GM10847 (cell line): Measurements from ENCODE around the gene PTPRU.

ENCODE experiments used
- POLR2A ChIP-seq: IDR thresholded peaks from 2 replicates; pipeline ENCODE4 v1.6.1; 2011; ENCODE audit not compliant: insufficient read length; ENCODE audit errors: extremely low read depth

Gene PTPRU

GRCh38 chr1:29249170-29249691 lies 12.9 kb downstream of the PTPRU start:
- TF ChIP-seq POLR2A, result no peak

GRCh38 chr1:29249951-29250581 lies 13.7 kb downstream of the PTPRU start:
- TF ChIP-seq POLR2A, result no peak

GRCh38 chr1:29251164-29252124 lies 15.1 kb downstream of the PTPRU start:
- no peak for TF ChIP-seq POLR2A

GRCh38 chr1:29253180-29253579 lies 16.9 kb downstream of the PTPRU start:
- TF ChIP-seq POLR2A, result no peak

- no peak for TF ChIP-seq POLR2A
These were observed 18.0 kb downstream of the PTPRU start for GRCh38 chr1:29254346-29254745.

- no peak for TF ChIP-seq POLR2A
These were observed 18.9 kb downstream of the PTPRU start for GRCh38 chr1:29255134-29255666.

- TF ChIP-seq POLR2A, result no peak
These were observed 20.1 kb downstream of the PTPRU start for GRCh38 chr1:29256394-29256793.

GRCh38 chr1:29256979-29257804 lies 20.9 kb downstream of the PTPRU start:
- TF ChIP-seq POLR2A, result no peak

GRCh38 chr1:29258189-29258975 lies 22.1 kb downstream of the PTPRU start:
- TF ChIP-seq POLR2A, result no peak

- TF ChIP-seq POLR2A, result no peak
These were observed 22.9 kb downstream of the PTPRU start for GRCh38 chr1:29258976-29259801.

GRCh38 chr1:29259802-29260441 lies 23.6 kb downstream of the PTPRU start:
- TF ChIP-seq POLR2A, result no peak

- no peak for TF ChIP-seq POLR2A
These were observed 24.2 kb downstream of the PTPRU start for GRCh38 chr1:29260531-29260930.

- TF ChIP-seq POLR2A, result no peak
These were observed 28.6 kb downstream of the PTPRU start for GRCh38 chr1:29264773-29265389.

GRCh38 chr1:29266912-29267311 lies 30.6 kb downstream of the PTPRU start:
- TF ChIP-seq POLR2A, result no peak
